ENCODE data around the gene PTBP1.

PTBP1 gene

DNA sequence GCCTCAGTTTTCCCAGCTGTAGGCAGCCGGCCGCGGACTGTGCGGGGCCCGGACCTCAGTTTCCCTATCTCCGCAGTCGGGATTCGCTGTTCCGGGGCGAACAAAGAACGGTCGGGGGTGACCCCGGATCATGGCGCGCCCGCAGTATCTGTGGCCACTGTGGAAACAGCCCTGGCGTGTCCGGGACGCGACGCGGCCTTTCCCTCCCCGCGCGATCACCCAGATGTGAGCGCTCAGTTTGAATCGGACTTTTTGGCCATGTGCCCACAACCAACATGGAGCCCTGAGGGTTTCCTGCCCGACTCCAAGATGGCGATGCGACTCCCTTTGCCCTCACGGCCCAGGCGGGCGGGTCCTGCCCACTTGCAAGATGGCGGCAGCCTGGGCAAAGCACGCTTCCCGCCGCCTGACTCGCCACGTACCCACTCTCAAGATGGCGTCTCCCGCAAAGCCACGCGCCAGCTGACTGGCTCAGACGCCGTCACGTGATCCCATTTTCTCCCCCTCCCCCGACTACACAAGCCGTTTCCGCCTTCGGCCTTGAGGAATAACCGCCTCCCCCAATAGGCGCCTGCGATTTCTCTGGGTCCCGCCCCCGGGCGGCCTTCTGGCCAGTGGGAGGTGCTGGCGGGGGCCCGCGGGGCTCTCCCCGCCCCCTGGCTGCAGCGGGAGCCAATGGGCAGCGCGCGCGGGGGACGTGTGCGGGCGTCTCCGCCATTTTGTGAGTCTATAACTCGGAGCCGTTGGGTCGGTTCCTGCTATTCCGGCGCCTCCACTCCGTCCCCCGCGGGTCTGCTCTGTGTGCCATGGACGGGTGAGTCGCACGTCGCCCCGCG lies at the start of gene PTBP1:
PTBP1 (plus strand) TSS at position 761 of the 836 bp plus-strand sequence; CDS start at position 807, 46 bp downstream.
- peak; percentile 97 for DNase-seq

DNA sequence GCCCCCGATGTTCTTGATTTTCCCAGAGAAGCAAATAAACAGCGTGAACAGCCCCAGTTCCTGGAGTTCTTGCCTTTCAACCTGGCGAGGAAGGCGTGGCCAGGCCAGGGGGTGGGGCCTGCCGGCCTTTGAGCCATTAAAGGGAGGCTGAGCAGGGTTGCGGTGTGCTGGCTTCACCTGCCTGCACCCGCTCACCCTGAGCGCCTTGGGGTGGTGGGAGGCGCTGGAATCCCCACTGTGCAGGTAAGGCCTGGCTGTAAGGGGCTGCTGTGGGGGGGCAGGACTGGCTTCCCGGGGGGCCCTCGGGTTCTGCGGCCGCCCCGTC lies 49.0 kb upstream of the PTBP1 start:
- DNase-seq = no peak

DNA sequence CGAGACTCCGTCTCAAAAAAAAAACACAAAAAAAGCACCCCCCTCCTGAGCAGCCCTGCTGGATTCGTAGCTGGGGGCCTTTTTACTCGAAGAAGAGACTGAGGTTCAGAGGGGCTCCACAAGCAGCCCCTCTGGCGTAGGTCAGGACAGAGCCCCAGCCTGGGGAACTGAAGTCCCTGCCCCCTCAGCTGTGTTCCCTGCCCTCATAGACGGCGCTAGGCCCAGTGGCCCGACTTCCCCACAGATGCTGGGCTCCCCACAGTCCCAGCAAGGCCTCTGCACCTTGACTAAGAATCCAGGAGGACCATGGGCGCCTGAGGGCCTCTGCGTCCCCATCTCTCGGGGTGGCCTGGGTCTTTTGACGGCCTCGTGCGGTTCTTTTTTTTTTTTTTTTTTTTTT lies 47.4 kb upstream of the PTBP1 start:
- DNase-seq = no peak

DNA sequence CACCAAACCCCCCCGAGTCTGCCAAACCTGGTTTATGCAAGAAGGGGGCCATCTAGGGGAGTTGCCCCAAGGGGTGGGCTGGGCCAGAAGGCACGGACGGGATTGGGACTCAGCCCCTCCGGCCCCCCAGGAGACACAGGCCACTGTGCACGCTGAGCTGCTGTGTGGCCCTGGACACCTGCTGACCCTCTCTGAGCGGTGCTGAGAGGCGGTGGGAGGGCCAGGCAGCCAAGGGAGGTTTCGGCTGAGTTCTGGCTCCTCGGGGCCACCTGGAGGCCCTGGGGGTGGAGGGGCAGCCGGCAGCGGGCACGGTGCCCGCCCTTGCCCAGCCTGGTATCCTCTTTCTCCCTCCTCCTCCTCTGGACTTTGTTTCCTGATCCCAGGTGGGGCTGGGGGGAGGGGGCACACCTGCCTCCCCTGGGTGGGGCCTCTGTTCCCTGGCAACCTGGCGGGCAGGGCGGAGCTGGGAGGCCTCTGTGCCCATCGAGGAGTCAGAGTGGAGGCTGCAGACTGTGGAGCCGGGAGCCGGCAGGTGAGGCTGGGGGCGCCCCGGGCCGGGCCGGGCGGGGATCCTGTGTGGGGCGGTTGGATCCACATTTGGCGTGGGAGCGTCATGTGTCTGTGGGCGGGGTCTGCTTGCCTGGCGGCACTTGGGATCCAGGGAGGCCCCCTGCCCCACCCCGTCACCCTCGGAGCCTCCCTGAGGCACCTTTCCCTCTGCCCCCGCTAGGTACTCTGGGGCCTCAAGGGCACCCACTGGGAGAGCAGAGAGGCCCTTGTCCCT lies 46.4 kb upstream of the PTBP1 start, which contains the start of gene MISP:
MISP (plus strand) TSS at position 473 of the 784 bp plus-strand sequence. CDS start 5,835 bp downstream, outside the sequence.
- no peak for DNase-seq

DNA sequence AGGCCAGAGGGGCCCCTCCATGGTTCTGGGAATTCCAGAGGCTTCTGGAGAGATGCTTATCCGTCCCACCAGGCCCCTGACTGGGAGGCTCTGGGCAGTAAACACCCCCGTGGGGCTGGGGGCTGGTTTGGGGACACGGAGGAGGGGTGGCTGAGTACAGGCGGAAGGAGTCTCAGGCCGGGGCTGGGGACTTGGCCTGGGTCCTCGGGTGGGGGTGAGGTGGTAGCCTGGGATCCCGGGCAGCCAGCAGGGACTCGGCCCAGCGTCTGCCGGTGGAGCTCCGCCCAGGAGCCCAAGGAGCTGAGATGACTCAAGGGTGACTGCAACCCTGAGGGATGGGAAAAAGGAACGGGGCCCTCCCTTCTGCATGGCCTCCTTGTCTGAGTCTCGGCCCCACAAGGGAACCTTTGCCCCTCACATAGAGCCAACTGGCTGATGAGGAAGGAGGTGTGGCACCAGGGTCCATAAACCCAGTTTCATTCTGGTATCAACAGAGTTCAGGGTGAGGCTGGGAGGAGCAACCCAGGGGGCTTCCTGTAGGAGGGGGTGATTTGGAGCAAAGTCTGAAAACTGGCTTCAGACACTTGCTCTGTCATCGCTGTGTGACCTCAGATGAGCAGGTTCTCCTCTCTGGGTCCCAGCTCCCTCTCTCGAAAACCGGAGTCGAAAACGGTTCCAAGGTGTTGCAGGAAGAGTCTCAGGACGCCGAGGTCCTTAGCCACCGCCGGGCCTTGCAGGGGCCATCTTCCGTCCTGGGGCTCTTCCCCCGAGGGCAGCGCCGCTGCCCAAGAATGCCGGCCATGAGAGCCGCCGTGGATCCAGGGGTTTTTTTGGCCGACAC lies 45.5 kb upstream of the PTBP1 start:
- no peak for DNase-seq

DNA sequence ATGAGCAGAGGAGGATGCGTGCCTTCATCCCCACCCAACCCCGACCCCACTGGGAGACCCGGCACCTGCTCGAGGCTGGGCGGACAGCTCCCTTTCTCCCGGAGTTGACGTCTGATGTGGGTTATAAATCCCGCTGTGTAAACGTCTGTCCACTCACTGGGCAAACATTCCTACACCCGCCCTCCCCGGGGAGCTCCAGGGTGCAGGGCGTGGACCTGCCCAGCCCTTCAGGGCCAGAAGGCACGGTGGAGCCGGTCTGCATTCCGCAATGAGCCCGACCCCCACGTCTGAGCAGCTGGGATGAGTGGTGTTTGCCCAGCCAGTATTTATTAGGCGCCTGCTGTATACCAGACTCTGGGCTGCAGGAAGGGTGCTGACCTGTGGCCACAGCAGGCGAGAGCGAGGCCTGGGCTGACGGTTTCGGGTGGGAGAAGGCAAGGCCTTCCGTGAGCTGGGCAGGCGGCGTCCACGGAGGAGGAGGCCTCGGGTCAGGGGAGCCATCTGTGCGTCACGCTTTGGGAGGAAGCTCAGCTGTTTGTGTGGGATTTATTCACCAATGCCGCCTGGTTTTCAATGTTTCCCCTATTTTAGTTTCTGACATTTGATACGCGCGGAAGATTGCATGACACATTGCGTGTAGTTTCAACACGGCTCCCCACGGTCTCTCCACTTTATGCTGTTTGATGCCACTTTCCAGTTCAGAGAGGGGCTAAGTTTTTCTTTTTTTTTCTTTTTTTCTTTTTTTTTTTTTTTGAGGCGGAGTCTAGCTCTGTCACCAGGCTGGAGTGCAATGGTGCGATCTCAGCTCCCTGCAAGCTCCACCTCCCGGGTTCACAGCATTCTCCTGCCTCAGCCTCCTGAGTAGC lies 44.4 kb upstream of the PTBP1 start:
- no peak for DNase-seq

DNA sequence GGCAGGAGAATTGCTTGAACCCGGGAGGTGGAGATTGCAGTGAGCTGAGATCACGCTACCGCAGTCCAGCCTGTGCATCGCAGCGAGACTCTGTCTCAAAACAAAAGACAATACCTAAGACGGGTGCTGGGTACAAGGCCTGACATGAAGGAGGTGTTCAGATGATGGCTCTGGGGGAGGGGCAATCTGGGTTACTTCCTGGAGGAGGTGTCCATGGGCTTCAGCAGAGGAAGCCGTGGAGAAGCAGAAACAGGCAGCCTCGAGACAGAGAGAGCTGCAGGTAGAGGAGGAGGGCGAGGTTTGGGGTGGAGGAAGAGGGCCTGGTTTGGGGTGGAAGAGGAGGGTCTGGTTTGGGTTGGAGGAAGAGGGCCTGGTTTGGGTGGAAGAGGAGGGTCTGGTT lies 42.7 kb upstream of the PTBP1 start:
- DNase-seq = no peak

DNA sequence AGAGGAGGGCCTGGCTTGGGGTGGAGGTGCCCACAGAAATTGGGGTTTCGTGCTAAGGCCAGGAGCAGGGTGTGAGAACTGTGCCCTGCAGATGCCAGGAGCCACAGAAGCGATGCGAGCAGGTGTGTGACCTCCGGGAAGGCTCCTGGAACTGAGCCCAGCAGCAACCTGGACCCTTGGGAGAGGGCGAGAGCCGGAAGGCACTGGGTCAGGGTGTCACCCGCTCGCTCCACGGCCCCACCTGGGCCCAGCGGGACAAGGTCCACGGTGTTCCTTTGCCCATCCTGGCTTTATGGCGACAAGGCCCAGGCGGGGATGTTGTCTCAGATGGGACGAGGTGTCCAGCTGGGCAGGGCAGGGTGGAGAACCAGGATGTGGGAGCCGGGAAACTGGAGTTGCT lies 42.2 kb upstream of the PTBP1 start:
- DNase-seq = no peak

DNA sequence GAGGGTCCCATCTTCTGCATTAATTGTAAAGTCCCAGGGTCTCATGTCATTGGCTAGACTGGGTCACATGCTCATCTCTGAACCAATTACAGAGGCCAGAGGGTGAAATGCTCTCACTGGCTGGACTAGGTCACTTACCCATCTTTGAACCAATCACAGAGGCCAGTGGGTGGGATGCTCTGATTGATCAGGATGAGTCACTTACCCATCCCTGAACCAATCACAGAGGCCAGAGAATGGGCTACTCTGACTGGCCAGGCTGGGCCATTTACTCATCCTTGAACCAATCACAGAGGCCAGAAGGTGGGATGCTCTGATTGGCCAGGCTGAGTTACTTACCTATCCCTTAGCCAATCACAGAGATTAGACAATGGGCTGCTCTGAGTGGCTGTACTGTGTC lies 41.0 kb upstream of the PTBP1 start:
- DNase-seq = no peak

GRCh38 chr19:756821-757688 lies 40.2 kb upstream of the PTBP1 start:
- DNase-seq = no peak

DNA sequence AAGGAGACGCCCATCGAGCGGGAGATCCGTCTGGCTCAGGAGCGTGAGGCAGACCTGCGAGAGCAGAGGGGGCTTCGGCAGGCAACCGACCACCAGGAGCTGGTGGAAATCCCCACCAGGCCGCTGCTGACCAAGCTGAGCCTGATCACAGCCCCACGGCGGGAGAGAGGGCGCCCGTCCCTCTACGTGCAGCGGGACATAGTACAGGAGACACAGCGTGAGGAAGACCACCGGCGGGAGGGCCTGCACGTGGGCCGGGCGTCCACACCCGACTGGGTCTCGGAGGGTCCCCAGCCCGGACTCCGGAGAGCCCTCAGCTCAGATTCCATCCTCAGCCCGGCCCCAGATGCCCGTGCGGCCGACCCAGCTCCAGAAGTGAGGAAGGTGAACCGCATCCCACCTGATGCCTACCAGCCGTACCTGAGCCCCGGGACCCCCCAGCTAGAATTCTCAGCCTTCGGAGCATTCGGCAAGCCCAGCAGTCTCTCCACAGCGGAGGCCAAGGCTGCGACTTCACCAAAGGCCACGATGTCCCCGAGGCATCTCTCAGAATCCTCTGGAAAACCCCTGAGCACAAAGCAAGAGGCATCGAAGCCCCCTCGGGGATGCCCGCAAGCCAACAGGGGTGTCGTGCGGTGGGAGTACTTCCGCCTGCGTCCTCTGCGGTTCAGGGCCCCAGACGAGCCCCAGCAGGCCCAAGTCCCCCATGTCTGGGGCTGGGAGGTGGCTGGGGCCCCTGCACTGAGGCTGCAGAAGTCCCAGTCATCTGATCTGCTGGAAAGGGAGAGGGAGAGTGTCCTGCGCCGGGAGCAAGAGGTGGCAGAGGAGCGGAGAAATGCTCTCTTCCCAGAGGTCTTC lies 39.2 kb upstream of the PTBP1 start:
- DNase-seq = no peak

- no peak for DNase-seq
Observed at GRCh38 chr19:763181-763580, 34.1 kb upstream of the PTBP1 start.

GRCh38 chr19:763869-764268 lies 33.4 kb upstream of the PTBP1 start:
- no peak for DNase-seq

GRCh38 chr19:764301-764700 lies 33.0 kb upstream of the PTBP1 start:
- no peak for DNase-seq

GRCh38 chr19:765179-765738 lies 32.0 kb upstream of the PTBP1 start:
- DNase-seq = no peak

- DNase-seq = no peak
Observed at GRCh38 chr19:768424-768823, 28.8 kb upstream of the PTBP1 start.

DNA sequence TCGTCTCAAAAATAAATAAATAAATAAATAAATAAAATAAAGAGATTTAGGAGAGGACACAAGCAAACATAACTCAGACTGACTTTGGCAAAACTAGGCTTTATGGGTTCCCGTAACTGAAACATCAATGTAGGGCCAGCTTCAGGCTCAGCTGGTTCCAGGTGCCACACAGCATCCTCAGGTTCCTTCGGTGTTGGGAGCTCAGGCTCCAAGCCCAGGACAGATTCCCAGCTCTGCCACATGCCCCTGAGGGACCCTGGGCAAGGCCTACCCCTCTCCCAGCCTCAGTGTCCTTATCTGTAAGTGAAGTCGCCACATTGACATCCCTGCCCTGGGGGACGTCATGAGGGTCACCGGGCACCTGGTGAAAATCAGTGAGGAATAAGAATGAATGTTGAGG lies 27.6 kb upstream of the PTBP1 start:
- DNase-seq = no peak

DNA sequence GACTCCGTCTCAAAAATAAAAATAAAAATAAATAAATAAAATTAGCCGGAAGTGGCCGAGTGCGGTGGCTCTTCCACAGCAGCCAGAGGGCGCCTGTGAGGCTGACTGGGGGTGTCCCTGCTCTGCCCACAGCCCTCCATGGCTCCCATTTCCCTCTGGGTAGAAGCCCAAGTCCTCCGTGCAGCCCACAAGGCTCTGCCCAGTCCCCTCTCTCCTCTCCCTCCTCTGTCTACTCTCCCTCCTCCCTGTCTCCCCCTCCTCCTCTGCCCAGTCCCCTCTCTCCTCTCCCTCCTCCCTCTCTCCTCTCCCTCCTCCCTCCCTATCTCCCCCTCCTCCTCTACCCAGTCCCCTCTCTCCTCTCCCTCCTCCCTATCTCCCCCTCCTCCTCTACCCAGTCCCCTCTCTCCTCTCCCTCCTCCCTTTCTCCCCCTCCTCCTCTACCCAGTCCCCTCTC lies 25.9 kb upstream of the PTBP1 start:
- DNase-seq = no peak

DNA sequence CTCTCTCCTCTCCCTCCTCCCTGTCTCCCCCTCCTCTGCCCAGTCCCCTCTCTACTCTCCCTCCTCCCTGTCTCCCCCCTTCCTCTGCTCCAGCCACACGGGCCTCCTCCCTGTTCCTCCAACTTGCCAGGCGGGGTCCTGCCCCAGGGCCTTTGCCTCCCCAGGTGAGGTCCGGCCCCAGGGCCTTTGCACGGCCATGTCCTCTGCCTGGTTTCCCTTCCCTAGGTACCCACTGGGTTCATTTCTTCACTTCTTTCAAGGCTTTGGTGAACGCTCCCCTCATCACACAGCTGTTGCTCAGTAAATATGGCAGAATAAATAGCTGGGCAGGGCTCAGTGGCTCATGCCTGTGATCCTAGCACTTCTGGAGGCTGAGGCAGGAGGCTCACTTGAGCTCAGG lies 25.2 kb upstream of the PTBP1 start:
- no peak for DNase-seq

All from SIG-M5 (cell line).